ENCODE measurements around the gene RTP5.

Gene RTP5

GRCh38 chr2:241860184-241861078, 9.1 kb upstream of the RTP5 start:
- TF ChIP-seq TAF1 (IDR thresholded peaks at IDR 0.05; ENCODE audit: low read depth) (no peak), MAX (IDR thresholded peaks at IDR 0.05) (no peak), EP300 (IDR thresholded peaks at IDR 0.05; ENCODE audit: borderline replicate concordance) (no peak), NFIC (IDR thresholded peaks at IDR 0.05) (no peak), CREB1 (IDR thresholded peaks at IDR 0.05; ENCODE audit: low read depth) (no peak), FOXM1 (IDR thresholded peaks at IDR 0.05; ENCODE audit: borderline replicate concordance, low read depth) (no peak)

- TF ChIP-seq REST (IDR thresholded peaks at IDR 0.05; ENCODE audit: low read depth): no peak
- no peak for TF ChIP-seq TCF12 (IDR thresholded peaks at IDR 0.05; ENCODE audit: low read depth)
- TF ChIP-seq RAD21 (IDR thresholded peaks at IDR 0.05; ENCODE audit: low read depth): no peak
- no peak for TF ChIP-seq TEAD4 (IDR thresholded peaks at IDR 0.05)
- TF ChIP-seq CREB1 (IDR thresholded peaks at IDR 0.05; ENCODE audit: low read depth): no peak
- TF ChIP-seq CEBPB (IDR thresholded peaks at IDR 0.05): no peak
- no peak for TF ChIP-seq TAF1 (IDR thresholded peaks at IDR 0.05; ENCODE audit: low read depth)
- TF ChIP-seq EP300 (IDR thresholded peaks at IDR 0.05; ENCODE audit: borderline replicate concordance): no peak
- TF ChIP-seq MAX (IDR thresholded peaks at IDR 0.05): no peak
- TF ChIP-seq ZBTB7A (IDR thresholded peaks at IDR 0.05; ENCODE audit: low read depth): no peak
- no peak for TF ChIP-seq USF1 (IDR thresholded peaks at IDR 0.05)
- no peak for TF ChIP-seq NFIC (IDR thresholded peaks at IDR 0.05)
- no peak for TF ChIP-seq YY1 (IDR thresholded peaks at IDR 0.05; ENCODE audit: low read depth)
- TF ChIP-seq FOXM1 (IDR thresholded peaks at IDR 0.05; ENCODE audit: borderline replicate concordance, low read depth): no peak
- no peak for TF ChIP-seq EGR1 (IDR thresholded peaks at IDR 0.05)
Measured at GRCh38 chr2:241861264-241861663, 8.3 kb upstream of the RTP5 start.

GRCh38 chr2:241862093-241862492, 7.4 kb upstream of the RTP5 start:
- TF ChIP-seq EGR1 (IDR thresholded peaks at IDR 0.05) (no peak), CEBPB (IDR thresholded peaks at IDR 0.05) (no peak), ZBTB7A (IDR thresholded peaks at IDR 0.05; ENCODE audit: low read depth) (no peak), RAD21 (IDR thresholded peaks at IDR 0.05; ENCODE audit: low read depth) (no peak), YY1 (IDR thresholded peaks at IDR 0.05; ENCODE audit: low read depth) (no peak), USF1 (IDR thresholded peaks at IDR 0.05) (no peak), TCF12 (IDR thresholded peaks at IDR 0.05; ENCODE audit: low read depth) (no peak), TEAD4 (IDR thresholded peaks at IDR 0.05) (no peak), FOXM1 (IDR thresholded peaks at IDR 0.05; ENCODE audit: borderline replicate concordance, low read depth) (no peak), REST (IDR thresholded peaks at IDR 0.05; ENCODE audit: low read depth) (no peak)

GRCh38 chr2:241862775-241863535, 6.6 kb upstream of the RTP5 start:
- TF ChIP-seq CEBPB (IDR thresholded peaks at IDR 0.05) (no peak), NFIC (IDR thresholded peaks at IDR 0.05) (no peak), YY1 (IDR thresholded peaks at IDR 0.05; ENCODE audit: low read depth) (no peak), EGR1 (IDR thresholded peaks at IDR 0.05) (no peak), REST (IDR thresholded peaks at IDR 0.05; ENCODE audit: low read depth) (no peak), TAF1 (IDR thresholded peaks at IDR 0.05; ENCODE audit: low read depth) (no peak)

Data from Ishikawa (cell line).